ENCODE measurements around the gene PLEKHA8. TPM values are rescaled to one million over a fixed set of nuclear protein-coding genes. Genes with fewer than 3 reads are reported as not detected.

PLEKHA8 gene
- total RNA-seq, 2 donors from 2014 or later, result 5.5 to 12.0 TPM

Small RNAs within 50 kb of the gene (small RNA-seq; reads per million reads assigned to genes)
- gene RPS27P16, result 0 reads per million in 2 donors

Other genes with a start within 250 kb of the PLEKHA8 start
- gene WIPF3, start 221.9 kb upstream of the PLEKHA8 start, total RNA-seq, result 10 to 100 TPM in 1 of 2 donors, 1 to 10 TPM in 1; 3.0 to 85.9 TPM
- 10 to 100 TPM; 33.8 to 99.8 TPM for gene SCRN1, start 38.6 kb upstream of the PLEKHA8 start, total RNA-seq
- 1 to 10 TPM; 8.4 to 9.5 TPM for gene FKBP14, start 1.7 kb upstream of the PLEKHA8 start, total RNA-seq
- 10 to 100 TPM; 22.6 to 26.9 TPM for gene MTURN, start 106.6 kb downstream of the PLEKHA8 start, total RNA-seq